Measurements from ENCODE around the gene NBPF15.
"Not testable (repeated sequence)": the region's sequence is repeated elsewhere in the genome, so short reads cannot be mapped to it uniquely, and the experiment has no call there.

The NBPF15 gene

GRCh38 chr1:144412068-144412471 lies 49.4 kb downstream of the NBPF15 start:
- not testable (repeated sequence) for H3K4me3 ChIP-seq (ENCODE audit: low read length); H3K27me3 ChIP-seq (replicated peaks; ENCODE audit: insufficient read depth, low read length); H3K9ac ChIP-seq (ENCODE audit: low read length); H3K79me2 ChIP-seq (ENCODE audit: low read length); H3K4me1 ChIP-seq (ENCODE audit: low read length); H3K36me3 ChIP-seq (replicated peaks; ENCODE audit: insufficient read depth, low read length); H3K9me2 ChIP-seq (replicated peaks; ENCODE audit: insufficient read depth, low read length); H2AFZ ChIP-seq (ENCODE audit: low read length); H3K9me3 ChIP-seq (replicated peaks; ENCODE audit: insufficient read depth, low read length); H3F3A ChIP-seq (ENCODE audit: insufficient read depth, low read length); H4K20me1 ChIP-seq (ENCODE audit: insufficient read depth, low read length)
- Histone ChIP-seq H3K4me2 (ENCODE audit: low read depth, low read length) (0 out of 2 replicates have a peak overlapping the region, but pooled peaks have one; percentile 29), H3K27ac (ENCODE audit: low read length) (peak overlapping the region; percentile 91; the same call in 1 of the 2 replicates)
- peak; percentile 79 for DNase-seq

GRCh38 chr1:144402807-144403206 lies 58.7 kb downstream of the NBPF15 start:
- not testable (repeated sequence) for H3K36me3 ChIP-seq (replicated peaks; ENCODE audit: insufficient read depth, low read length); H3K9ac ChIP-seq (ENCODE audit: low read length); H2AFZ ChIP-seq (ENCODE audit: low read length); H3K79me2 ChIP-seq (ENCODE audit: low read length); H4K20me1 ChIP-seq (ENCODE audit: insufficient read depth, low read length); H3K9me2 ChIP-seq (replicated peaks; ENCODE audit: insufficient read depth, low read length); H3K4me1 ChIP-seq (ENCODE audit: low read length); H3K4me3 ChIP-seq (ENCODE audit: low read length); H3K27ac ChIP-seq (ENCODE audit: low read length); H3F3A ChIP-seq (ENCODE audit: insufficient read depth, low read length); H3K4me2 ChIP-seq (ENCODE audit: low read depth, low read length); DNase-seq; H3K9me3 ChIP-seq (replicated peaks; ENCODE audit: insufficient read depth, low read length); H3K27me3 ChIP-seq (replicated peaks; ENCODE audit: insufficient read depth, low read length)

GRCh38 chr1:144371651-144372050 lies 89.8 kb downstream of the NBPF15 start:
- not testable (repeated sequence) for DNase-seq; H3K9ac ChIP-seq (ENCODE audit: low read length); H3K9me2 ChIP-seq (replicated peaks; ENCODE audit: insufficient read depth, low read length); H2AFZ ChIP-seq (ENCODE audit: low read length); H3K4me3 ChIP-seq (ENCODE audit: low read length); H4K20me1 ChIP-seq (ENCODE audit: insufficient read depth, low read length); H3K4me1 ChIP-seq (ENCODE audit: low read length); H3K27me3 ChIP-seq (replicated peaks; ENCODE audit: insufficient read depth, low read length); H3F3A ChIP-seq (ENCODE audit: insufficient read depth, low read length); H3K36me3 ChIP-seq (replicated peaks; ENCODE audit: insufficient read depth, low read length); H3K27ac ChIP-seq (ENCODE audit: low read length); H3K79me2 ChIP-seq (ENCODE audit: low read length); H3K4me2 ChIP-seq (ENCODE audit: low read depth, low read length); H3K9me3 ChIP-seq (replicated peaks; ENCODE audit: insufficient read depth, low read length)

All from MM.1S (cell line).